ENCODE measurements around the gene MACROD1.

The MACROD1 gene

DNA sequence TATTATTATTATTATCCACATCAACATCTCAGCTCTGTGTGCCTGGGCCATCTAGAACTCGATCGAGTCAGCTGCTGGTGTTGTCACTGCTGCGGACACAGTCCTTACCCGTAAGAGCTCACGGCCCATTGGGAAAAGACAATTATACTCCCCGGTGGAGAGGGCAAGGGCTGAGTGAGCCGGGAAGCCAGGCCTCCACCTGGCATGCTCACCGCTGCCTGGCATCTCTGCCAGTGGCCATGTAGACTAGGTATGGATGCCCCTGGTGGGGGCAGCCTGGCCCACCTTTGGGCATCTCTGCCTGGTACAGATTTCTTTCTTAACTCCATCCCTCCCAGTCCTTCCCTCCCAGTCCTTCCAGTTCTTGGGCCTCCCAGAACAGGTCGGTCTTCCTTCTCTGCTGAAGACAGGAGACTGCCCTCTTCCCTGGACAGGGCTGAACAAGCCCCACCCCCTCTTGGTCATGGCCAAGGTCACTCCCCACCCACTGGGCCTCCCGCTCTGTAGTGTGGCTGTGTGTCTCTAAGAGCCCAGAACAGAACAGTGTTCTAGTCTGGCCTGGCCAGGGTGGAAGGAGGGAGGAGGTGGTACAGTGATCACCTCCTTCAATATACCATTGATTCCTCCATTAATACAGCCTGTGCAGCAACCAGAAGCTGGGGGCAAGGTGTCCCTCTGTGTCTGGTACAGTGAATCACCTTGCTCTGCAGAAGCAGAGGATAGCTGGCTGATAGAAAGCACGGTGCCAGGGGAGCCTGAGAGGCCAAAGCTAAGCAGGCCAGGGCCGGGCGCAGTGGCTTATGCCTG is 72.5 kb downstream of the MACROD1 start:
- DNase-seq (ENCODE audit: low spot score) = no peak

GRCh38 chr11:64092761-64093136 is 73.2 kb downstream of the MACROD1 start:
- no peak for DNase-seq (ENCODE audit: low spot score)

DNA sequence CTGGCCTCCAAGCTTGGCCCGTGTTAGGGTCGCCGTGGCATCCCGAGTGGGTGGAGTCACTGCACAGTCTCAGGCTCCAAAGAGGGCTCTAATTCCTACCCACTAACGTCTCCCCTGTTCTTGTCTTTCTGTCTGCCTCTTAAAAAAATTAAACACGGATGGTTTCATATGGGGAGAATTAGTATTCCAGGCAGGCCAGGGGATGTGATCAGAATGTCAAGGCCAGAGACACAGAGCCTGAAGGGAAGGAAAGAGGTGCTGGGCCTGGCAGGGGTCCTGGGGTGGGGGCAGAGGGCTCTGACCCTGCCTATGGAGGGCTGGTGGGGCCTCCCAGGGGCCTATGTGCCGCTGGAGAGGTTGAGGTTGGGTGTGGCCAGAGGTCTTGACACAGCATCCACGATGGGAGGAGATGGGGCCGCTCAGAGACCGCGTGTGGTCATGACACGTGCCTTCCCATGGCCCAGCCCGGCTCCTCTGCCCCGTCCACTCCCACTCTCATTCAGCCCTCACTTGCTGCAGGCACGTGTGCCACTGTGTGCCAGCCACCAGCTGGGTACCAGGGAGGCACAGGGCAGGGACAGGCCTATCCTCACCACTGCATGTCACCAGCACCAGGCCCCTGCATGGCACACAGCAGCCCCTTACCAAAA is 73.7 kb downstream of the MACROD1 start:
- DNase-seq (ENCODE audit: low spot score) = peak; percentile 95

GRCh38 chr11:64090806-64091516 is 75.0 kb downstream of the MACROD1 start:
- DNase-seq (ENCODE audit: low spot score) = no peak

DNA sequence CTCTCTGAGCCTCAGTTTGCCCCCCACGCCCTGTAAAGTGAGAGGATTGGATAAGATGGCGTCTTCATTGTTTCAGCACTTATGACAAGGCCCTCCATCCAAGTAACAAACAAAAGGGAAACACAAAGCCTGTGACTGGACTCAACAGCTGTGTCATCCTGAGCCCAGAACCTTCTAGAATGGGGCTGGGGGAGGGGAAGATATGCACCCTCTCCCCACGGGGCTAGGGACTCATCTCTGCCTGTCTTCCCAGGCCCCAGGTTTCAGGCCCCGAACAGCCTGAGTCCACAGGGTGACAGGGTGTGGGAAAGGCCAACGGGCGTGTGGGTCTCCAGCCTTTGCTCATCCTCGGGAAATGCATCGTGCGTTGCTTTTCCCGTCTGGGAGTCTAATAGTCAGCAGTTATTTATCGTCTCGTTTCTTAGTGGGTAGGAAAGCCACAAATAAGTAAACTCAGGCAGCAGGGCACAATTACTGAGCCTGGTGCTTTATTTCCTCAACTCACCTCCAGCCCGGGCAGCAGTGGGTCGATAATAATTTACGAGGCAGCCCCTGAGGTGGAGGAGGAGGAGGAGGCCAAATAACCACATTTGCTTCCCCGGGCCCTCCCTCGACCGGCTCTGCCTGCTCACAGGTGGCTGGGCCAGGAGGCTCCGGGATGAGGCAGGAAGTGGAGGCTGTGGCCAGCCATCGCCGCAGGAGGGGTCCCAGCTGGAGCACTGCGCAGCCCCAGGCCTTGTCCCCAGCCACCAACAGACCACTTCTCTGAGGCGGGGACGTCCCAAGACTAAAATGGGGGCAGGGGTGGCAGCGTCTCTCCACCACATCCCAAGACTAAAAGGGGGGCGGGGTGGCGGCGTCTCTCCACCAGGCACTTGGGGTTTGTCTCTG is 75.8 kb downstream of the MACROD1 start:
- no peak for DNase-seq (ENCODE audit: low spot score)

DNA sequence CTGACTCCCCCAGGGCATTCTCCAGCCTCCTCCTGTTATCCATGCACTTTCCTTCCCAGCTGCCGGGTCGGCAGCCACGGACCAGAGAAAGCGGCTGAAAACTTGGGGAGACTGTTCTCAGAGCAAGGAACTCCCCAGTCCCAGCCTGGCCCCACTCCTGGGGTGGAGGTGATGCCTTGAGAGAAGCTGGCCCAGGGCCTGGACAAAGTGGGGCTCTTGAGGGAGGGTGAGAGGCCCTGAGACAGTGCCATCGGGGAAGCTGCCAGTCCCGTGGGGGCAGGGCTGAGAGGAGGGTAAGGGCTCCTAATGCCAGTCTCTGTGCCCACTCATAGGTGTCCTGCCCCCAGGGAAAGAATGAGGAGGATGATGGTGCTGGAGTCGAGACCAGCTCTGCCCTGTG is 76.4 kb downstream of the MACROD1 start:
- DNase-seq (ENCODE audit: low spot score) = no peak

DNA sequence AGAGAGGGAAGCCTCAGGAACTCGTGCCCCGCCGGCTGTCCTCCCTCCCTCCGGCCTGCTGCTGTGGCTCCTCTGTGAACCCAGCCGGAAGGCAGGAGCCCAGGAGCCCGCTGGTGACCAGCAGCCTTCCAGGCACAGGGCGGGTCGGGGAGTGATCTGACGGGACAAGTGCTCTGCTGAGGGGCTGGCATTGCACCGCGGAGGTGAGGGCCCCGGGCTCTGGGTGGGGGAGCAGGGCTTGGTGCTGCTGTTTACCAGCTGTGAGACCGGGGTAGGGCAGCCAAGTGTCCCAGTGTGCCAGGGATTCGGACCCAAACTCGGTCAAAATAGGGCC is 76.9 kb downstream of the MACROD1 start:
- DNase-seq (ENCODE audit: low spot score) = no peak

GRCh38 chr11:64088162-64089026 is 77.5 kb downstream of the MACROD1 start:
- no peak for DNase-seq (ENCODE audit: low spot score)

- peak; percentile 69 for DNase-seq (ENCODE audit: low spot score)
Observed at GRCh38 chr11:64086258-64087123, 79.4 kb downstream of the MACROD1 start.

- no peak for DNase-seq (ENCODE audit: low spot score)
Observed at GRCh38 chr11:64085906-64086257, 80.0 kb downstream of the MACROD1 start.

DNA sequence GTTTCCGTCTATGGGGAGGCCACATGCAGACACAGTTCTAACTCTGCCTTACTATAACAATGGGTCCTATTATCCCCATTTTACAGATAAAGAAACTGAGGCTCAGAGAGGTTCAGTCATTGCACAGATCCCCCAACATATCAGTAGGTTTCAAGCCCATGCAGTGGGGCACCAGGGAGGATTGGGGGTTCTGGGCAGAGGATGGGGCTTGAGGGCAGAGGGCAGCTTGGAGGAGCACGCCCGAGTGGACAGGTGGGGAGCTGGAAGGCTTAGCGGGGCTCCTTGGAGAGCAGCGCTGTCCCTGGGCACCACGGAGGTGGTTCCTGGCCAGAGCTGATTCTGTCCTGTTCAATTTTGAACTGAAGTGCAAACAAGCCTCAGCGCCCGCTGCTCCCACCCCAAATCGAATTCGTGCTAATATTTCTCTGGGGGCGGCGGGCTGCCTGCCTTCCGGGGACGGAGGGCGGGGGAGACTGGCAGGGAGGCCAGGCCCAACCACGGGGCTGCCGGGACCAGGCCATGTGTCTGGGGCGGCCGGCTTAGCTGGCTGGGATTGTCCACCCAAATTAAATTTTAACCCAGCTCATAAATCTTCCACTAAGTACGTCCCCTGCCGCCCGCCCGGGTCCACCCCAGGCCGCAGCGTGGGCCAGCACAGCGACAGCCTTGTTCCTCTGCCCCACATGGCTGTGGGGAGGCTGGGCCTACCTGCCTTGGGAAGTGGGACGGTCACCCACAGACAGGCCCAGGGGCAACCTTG is 80.8 kb downstream of the MACROD1 start:
- DNase-seq (ENCODE audit: low spot score) = no peak

- no peak for DNase-seq (ENCODE audit: low spot score)
Observed at GRCh38 chr11:64084146-64084950, 81.6 kb downstream of the MACROD1 start.

DNA sequence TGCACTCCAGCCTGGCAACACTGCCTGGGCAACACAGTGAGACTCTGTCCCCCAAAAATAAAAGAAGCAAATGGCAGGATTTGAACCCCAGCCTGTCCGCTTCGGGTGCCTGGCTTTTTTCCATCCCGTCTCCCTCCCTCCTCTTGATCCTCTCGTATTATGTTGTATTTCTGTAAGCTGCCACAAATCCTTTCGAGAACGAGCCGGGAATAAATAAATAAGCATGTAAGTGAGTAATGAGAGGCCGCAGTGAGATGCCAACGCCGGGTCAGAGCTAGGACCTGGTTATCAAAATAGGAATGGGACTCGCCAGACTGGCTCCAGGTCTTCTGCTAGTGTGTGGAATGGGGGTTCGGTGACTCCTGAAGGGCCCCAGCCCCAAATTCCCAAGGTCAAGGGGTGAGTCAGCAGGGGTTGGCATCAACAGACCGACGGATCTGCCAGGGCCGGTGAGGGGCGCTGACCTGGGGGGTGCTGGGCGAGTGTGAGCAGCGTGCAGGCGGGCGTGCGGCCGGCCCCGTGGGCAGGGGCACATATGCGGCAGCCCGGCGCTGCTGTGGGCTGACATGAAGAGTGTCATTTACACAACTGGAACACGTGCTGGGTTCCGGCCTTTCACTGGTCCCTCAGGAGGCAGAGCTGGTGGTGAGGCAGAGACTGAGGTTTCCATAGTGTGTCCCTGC is 82.4 kb downstream of the MACROD1 start:
- no peak for DNase-seq (ENCODE audit: low spot score)

- no peak for DNase-seq (ENCODE audit: low spot score)
Observed at GRCh38 chr11:64081745-64082442, 84.0 kb downstream of the MACROD1 start.

GRCh38 chr11:64080390-64080789 is 85.5 kb downstream of the MACROD1 start:
- DNase-seq (ENCODE audit: low spot score) = no peak

DNA sequence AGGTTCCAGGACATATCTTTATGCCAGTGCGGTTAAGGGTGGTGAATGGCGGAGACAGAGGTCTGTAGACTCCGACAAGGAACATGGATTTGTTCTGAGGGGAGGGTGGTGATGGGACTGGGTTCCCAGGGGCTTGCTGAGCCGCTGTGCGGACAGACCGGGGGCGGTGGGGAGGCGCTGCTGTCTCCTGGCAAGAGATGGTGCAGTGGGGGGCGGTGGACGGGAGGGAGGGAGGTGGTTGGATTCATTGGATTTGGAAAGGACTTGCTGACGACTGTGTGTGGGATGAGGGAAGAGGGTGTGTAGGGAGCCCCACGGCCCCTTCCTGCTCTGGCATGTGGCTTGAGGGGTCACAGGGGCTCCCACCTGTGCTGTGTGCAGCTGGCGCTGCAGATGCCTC is 87.0 kb downstream of the MACROD1 start:
- no peak for DNase-seq (ENCODE audit: low spot score)

DNA sequence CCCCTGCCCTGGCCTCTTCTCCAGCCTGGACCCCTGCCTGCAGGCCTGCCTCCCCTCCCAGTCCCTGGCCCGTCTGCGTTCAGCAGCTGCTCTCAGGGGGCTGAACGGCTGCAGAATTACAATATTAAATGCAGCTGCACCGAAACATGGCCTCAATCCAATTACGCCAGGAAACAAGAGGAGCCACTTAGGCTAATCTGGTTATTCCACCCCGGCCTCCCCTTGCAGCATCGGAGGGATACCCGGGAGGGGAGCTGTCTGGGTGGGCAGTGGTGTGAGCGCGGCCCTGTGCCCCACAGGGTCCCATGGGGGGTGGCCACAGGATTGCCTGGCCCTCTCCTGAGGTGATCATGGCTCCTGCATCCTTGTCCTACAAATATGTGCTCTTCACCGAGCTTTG is 87.6 kb downstream of the MACROD1 start:
- peak; percentile 61 for DNase-seq (ENCODE audit: low spot score)

All from Ammon's horn (tissue), 1 donor.